ELR (cell line): Measurements from ENCODE around the gene CD79A.

Experiments used
- DNase-seq: peaks from one replicate; pipeline ENCODE4 v3.0.0-alpha.2; 2015; ENCODE audit warnings: low read depth

CD79A gene

GRCh38 chr19:41876847-41877832 is at the start of gene CD79A:
Gene CD79A (plus strand): TSS chr19:41877279. CDS start chr19:41877305, 26 bp downstream.
- no peak for DNase-seq

- no peak for DNase-seq
These were observed 38.9 kb upstream of the CD79A start for GRCh38 chr19:41837981-41838708.

- no peak for DNase-seq
These were observed 37.9 kb upstream of the CD79A start for GRCh38 chr19:41839211-41839610.

GRCh38 chr19:41843371-41843770 is 33.7 kb upstream of the CD79A start:
- no peak for DNase-seq

GRCh38 chr19:41844601-41845000 is 32.5 kb upstream of the CD79A start, which contains the start of gene LYPD4:
Gene LYPD4 (minus strand): TSS chr19:41844683. CDS start chr19:41839285, 5,398 bp downstream.
- DNase-seq = no peak

GRCh38 chr19:41845001-41845050 is 32.3 kb upstream of the CD79A start, which contains the start of gene DMRTC2:
Gene DMRTC2 (plus strand): TSS chr19:41845042. CDS start chr19:41847429, 2,387 bp downstream.
- DNase-seq = no peak

GRCh38 chr19:41845051-41845590 is 32.0 kb upstream of the CD79A start:
- no peak for DNase-seq

GRCh38 chr19:41847351-41848105 is 29.6 kb upstream of the CD79A start:
- DNase-seq = no peak

- no peak for DNase-seq
These were observed 28.4 kb upstream of the CD79A start for GRCh38 chr19:41848666-41849065.

- DNase-seq = no peak
These were observed 28.0 kb upstream of the CD79A start for GRCh38 chr19:41849067-41849466.

GRCh38 chr19:41850381-41850780 is 26.7 kb upstream of the CD79A start:
- no peak for DNase-seq

GRCh38 chr19:41851456-41851855 is 25.6 kb upstream of the CD79A start:
- no peak for DNase-seq

GRCh38 chr19:41853344-41853743 is 23.7 kb upstream of the CD79A start:
- no peak for DNase-seq

- DNase-seq = no peak
These were observed 23.3 kb upstream of the CD79A start for GRCh38 chr19:41853768-41854167.

- no peak for DNase-seq
These were observed 17.9 kb upstream of the CD79A start for GRCh38 chr19:41859213-41859617.

GRCh38 chr19:41859618-41860418 is 17.3 kb upstream of the CD79A start, which contains the start of gene RPS19:
Gene RPS19 (plus strand): TSS chr19:41860255. CDS start chr19:41860775, 520 bp downstream.
- peak; percentile 98 for DNase-seq

- no peak for DNase-seq
These were observed 16.5 kb upstream of the CD79A start for GRCh38 chr19:41860419-41861115.

- no peak for DNase-seq
These were observed 15.8 kb upstream of the CD79A start for GRCh38 chr19:41861116-41861768.

- no peak for DNase-seq
These were observed 15.2 kb upstream of the CD79A start for GRCh38 chr19:41861846-41862245.

- no peak for DNase-seq
These were observed 14.6 kb upstream of the CD79A start for GRCh38 chr19:41862445-41862986.
